Activated T-cell treated with anti-CD3 and anti-CD28 coated beads for 4 hours (primary cell): ENCODE measurements around the gene PIEZO2.

Experiments used
- DNase-seq: peaks from one replicate; pipeline ENCODE4 v3.0.0-alpha.2; 2020

Gene PIEZO2

DNA sequence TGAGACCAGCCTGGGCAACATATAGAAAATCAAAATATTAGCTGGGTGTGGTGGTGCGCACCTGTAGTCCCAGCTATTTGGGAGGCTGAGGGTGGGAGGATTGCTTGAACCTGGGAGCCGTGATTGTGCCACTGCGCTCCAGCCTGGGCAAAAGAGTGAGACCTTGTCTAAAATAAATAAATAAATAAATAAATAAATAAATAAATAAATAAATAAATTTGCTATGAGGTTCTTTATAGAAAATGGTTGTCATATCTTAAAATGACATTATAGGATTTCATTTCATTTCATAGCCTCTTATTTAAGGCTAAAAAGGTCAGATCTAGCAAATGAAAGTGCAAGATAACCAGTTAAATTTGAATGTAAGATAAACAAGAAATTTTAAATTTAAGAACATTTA is 430.6 kb downstream of the PIEZO2 start:
- no peak for DNase-seq

DNA sequence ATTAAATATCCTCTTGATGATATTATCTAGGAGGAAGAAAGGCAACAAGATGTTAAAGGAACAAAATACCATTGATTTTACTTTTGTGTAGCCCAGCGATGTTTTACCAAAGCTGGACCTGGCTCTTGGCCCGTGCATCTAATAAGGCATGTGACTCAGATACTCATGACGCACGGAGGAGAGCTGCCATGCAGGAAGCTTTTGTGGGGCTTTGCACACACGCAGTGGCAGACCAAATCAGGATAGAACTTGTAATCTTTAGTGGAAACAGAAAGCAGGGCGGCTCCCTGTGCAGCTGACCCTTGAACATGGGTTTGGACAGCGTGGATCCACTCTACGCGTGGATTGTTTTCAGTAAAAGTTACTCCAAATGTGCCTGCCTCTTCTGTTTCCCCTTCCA is 433.6 kb downstream of the PIEZO2 start:
- DNase-seq = no peak

DNA sequence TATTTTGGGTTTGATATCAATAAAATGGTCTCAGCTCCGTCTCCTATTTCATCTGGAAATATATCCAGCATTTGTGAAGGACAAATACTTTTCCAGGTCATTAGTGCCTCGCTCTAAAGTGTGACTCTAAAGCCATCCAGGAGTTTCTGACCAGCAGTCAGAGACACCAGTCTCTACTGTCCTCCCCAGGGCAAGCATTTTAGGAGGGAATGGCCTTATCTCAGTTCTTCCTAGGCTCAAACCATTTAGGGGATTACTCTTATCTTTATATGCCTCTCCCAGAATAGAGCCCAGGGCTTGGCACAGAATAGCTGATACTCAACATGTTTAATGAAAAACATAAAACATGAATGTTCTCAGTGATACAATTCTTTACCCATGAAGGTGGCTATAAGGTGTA is 436.0 kb downstream of the PIEZO2 start:
- no peak for DNase-seq

DNA sequence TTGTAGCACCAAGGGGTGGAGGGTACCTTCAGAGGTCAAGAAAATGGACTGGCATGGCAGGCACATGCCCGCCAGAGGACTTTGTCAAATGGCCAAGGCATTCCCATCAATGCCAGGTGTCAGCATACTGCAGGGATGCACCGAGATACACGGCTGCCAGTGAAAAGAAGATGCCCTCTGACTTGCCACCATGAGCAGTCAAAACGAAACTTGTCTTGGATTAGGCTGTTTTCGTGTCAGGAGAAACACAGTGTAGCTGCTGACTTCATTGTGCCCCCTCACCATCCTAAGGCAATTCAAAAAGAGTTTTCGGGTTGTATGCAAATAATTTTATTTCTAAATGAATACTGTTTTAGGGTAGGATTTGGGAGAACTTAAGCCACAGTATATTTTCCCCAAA is 442.1 kb downstream of the PIEZO2 start:
- no peak for DNase-seq

DNA sequence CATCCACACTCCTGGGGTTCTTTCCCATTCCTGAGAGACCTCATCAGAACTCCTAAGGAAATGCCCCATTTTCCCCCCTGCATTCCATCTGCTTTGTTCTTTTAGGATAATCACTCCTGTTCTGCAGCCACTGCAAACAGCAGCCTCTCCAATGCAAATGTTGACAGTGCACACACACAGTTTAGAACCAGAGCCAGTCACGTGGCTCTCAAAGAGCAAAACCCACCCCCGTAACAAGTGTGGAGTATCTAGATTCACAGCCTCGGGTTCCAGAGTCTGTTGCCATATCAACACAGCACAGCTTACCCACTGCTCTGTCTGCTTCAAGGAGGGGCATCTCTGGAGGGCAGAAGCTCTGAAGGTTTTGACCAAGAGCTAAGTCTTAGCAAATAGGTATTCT is 443.6 kb downstream of the PIEZO2 start:
- DNase-seq = no peak

DNA sequence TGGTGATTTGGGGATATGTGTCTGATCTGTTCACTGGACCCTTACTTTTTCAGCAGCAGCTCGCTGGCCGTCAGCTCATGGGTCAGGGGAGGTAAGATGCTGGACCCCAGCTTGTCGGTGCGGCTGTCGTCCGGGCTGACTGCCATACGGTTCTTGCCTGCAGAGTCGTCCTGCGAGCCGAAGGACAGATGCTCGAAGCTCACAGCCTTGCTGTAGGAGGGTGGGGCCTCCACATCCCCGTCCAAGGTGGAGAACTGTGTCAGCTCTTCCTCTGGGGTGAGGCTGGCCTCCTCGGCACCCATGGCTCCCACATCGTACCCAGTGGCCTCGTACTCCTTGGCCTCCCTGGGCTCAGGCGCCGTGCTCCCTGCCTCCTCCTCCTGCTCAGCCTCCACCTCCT is 444.1 kb downstream of the PIEZO2 start:
- DNase-seq = no peak

DNA sequence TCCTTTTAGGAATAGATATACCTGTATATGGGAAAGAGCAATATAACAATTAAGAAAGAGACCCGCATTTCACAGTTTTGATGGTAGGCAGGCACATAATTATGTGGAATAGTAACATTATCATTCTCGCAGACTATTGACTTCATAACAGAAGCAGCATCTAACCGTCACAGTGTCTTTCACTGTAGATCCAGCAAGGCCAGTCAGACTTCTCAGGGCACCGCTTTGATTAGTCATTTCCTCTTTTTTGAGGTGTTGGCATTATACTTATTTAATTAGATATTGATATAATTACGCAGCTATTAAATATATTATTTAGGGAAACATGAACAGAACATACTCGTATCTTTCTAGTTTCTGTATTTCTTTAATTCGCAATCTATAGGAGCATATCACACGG is 447.2 kb downstream of the PIEZO2 start:
- DNase-seq = no peak

DNA sequence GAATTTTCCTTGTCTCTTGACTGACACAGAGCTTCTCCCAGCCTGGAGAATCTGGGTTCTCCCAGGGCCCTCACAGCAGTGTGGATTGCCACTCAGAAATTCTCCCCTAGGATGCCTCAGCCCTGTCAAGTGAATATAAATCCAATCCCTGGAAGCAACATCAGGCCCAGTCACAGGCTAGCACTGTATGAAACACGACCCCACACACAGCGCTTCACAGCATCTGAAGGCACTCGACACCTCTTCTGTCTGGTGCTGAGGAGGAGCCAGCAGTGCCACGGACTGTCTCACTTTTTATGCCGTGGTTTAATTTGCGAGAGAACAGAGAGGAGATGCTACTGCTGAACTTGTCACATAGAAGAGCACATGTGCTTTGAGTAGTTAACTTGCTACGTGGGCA is 459.0 kb downstream of the PIEZO2 start:
- DNase-seq = no peak

DNA sequence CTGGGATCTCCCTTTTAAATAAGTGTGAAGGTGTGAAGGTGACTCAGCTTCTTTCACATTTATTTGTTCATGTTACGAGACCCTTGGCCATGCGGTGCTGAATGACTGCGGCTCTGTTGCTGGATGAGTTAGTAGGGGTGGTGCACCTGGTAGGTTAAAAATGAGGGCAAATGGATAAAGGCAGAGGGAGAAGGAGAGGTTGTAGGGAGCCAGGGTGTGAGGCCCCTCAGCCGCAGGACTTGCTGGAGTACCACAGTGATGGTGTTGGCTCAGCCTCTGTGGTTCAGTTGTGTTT is 459.4 kb downstream of the PIEZO2 start:
- no peak for DNase-seq

DNA sequence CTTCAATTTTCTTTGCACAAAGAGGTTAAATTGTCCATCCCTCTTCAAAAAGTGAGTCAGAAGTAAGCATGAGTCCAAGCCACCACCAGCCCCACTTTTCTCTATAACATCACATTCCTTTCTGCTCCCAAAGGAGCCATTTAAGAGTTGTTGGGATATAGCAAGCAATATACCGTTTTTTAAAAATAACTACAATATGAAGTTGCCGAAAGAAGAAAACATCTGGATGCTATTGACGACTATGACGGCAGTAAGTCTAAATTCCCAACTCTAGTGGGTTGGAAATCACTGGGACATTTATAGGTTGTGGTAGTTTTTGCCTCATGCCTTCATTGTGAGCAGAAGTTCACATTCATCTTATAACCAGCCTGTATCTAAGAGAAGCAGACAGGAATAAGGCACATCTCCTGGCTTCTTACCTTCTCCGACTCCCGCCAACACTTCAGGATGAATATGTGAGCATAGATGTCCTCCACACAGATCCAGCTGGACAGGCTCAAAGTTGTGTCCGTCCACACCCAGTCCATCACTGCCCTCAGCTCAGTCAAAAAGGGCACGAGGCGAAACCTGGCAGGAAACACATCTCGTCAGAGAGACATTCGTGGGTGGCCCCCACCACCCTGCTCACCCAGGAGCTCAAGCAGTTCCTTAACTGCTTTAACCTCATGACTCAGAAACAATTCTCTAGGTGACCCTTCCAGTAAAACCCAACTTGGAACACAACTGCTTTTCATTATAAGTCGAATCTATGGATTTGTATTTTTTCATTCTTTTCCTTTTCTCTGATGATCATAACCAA is 459.9 kb downstream of the PIEZO2 start:
- DNase-seq = no peak

DNA sequence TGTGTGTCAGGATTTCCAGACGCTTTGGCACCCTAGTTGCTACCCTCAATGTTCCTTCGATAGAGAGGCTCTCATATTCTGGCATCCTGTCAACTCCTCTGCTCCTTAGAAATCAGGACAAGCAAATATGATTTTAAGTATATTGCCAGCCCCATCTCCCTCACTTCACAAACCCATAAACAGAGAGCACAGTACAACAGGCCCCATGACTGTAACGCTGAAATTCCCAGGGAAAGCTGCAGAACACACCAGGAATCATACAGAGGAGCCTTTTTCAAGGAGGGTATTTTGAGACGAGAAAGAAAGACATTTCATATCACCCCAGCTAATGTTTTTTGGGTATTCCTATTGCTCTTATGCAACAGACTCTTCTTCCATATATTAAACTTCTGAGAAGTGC is 460.6 kb downstream of the PIEZO2 start:
- DNase-seq = no peak

DNA sequence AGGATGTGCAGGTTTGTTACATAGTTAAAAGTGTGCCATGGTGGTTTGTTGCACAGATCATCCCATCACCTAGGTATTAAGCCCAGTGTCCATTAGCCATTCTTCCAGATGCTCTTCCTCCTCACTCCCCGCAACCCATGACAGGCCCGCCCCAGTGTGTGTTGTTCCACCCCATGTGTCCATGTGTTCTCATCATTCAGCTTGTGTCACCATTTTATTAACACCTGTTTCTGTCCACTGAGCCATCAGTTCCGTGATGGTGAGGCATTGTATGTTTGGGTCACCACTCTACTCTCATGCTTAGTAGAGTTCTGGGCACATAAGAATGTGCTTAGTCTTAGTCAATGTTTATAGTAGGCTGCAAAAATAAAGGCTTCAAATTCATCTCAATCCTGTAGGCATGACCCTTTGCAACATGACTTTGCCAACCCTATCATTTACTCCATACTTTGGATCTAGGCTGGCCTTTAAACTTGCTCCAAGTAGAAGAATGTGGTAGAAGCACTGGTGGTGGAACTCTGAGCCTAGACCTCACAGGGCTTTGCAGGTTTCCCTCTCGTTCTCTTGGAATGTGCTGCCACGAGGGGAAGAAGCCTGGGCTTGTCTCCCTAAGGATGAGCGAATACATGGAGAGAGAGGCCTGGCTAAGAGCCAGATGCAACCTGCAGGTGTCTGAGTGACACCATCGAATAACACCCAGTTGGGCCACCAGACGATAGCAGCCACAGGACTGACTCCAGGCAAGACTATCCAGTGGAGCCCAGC is 462.0 kb downstream of the PIEZO2 start:
- no peak for DNase-seq

DNA sequence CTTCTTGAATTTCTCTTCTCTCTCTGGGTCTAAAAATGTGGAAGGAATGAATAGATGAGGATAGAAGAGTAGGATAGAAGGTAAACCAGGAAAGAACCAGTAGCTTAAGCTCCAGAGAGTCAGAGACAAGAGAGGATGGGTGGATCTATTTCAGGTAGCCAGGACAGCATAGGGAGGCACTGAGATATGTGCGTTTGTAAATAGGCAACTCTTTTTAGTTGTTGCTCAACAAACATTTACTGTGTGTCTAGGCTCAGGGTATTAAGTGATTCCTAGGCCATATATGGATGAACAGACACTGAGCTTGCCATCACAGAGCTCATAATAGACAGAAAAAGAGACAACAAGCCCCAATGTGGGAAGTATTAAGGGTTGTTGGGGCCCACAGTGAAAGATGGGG is 463.1 kb downstream of the PIEZO2 start:
- no peak for DNase-seq

DNA sequence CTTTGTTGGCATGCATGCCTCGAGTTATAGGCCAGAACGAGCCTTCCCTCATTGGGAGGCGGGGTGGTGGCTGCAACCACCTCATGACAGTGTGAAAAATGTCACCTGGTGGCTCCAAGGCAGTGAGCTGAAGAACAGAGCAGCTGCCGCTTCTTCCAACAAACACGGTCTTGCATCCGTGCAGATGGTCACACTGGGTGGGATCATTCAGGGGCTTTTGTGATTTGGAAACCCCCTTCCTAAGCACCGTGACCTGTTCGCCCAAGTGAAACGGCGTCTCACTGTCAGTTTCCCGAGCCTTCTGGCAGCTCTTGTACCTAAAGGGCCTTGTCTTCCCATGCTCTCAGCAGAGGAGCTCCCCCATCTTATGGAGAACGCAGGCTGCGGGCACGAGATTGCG is 463.9 kb downstream of the PIEZO2 start:
- no peak for DNase-seq

DNA sequence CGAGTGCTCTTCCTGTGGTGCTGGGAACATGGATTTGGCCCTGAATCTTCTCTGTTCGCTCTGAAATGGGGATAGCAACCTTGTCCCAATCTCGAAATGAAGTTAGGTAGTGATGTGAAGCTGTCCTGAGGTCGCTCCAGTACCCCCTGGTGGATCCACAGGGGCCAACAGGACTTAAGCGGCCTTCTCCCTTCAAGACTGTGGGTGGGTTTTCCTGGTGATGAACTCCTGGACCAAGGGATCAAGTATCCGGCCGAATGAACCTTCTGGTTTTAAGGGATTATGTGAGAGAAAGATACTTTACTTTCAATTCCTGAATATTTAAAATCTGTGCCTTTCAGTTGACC is 467.0 kb downstream of the PIEZO2 start:
- DNase-seq = no peak

DNA sequence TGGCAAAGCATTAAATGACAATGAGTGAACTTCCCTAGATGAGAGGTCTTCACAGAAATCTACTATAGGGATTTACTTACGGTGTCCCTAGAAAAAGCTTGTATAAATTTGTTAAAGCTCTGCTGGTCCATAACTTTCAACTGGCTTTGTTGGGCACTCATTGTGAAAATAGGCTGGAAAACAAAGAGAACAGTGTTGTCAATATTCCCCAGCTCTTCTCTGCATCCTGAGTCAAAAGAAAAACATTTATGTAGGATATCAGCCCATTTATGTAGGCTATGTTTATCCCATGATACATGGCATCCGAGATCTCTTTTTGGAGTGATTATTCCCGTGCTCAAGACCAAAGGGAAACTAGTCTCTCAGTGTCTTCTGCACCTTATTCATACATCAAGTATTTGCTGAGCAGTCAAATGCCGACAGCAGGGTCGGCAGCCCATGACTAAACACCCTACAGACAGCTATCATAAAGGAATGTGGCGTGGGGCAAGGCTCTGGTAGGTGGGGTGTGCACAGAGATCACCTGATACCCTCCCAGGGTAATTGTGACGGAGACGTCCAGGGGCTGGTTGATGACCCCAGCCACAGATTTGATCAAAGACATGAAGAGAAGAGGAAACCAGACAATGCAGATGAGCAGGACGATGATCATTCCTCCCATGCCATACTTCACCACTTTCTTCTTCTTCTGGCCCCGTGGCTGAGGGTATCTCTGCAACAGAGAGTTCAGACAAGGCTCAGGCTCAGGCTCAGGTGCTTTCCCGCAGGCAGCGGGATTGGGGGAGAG is 467.6 kb downstream of the PIEZO2 start:
- DNase-seq = no peak

DNA sequence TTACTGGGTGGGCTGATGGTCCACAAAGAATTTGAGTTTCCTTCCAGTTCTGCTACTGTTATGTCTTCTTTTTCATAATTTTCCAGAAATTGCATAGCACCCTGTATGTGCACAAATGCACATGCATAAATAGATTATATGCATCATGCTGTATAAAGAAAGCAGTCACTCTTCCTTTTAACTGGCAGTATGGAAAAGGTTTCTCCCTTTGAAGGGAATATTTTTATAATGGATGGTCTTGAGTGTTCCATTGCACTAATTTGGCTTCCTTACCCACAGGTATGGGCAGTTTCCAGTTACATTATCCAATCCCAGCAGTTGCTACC is 469.1 kb downstream of the PIEZO2 start:
- no peak for DNase-seq

DNA sequence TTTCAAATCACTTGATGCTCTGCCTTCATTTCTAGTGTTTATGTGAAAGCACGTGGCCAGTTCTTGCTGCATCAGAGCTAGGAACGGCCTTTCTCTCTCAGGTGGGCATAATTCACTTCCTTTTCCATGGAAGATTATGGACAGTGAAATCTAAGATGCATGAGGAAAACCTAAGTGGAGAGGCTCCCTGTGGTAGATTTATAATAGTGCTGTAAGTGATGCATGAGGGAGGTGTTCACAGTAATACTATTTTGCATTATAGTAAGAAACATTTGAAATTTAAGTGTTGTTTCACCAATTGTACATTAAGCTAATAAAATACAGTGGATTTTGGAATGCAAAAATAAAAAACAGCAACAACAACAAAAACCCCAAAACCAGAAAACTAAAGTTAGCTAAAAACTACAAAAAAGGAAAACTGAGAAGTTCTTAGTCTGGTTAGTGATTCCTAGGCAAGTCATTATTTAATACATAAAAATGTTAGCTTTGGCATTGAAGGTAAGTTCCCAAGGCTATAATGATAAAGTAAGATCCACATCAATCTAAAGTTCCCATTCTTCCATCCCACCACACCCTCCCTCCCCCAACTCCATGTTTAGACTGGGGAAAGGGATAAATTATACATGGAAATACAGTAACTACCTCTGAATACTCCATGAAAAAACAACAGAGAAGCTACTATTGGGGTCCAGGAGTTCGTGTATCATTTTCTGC is 469.7 kb downstream of the PIEZO2 start:
- DNase-seq = no peak

DNA sequence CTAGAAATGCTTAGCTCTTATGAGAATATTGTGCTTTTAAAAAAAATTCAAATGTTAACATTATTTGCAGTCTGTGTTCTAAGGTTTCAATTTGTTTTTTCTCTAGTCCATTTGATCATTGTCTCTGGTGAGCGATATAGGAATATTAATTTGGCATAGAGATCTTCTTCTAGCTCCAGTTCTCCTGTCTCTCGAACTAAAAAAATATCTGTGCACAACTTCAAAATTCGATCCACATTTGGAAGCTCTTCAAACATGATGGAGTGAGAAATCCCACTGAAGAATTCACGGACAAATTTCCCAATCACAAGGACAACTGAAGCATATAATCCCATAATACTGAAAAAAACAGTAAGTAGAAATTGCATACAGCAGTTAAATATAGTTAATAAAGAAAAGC is 477.9 kb downstream of the PIEZO2 start:
- no peak for DNase-seq

DNA sequence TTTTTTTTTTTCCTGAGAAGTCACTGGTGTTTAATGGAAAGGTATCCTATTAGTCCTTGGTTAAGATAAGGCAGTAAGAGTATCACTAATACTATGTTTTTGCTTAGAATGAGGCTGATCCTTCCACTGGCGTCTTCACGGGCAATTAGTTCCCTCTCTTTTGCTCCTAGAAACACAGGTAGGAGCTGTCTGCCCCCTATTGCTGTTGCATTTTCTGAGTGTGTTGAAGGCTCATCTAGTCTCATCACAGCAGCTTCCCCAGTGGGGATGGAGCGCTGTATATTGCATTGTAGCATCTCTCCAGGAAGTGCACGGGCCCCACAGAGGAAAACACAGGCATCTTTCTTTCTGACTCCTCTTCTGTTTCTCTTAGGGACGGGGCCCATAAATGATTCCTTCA is 478.5 kb downstream of the PIEZO2 start:
- DNase-seq = no peak

DNA sequence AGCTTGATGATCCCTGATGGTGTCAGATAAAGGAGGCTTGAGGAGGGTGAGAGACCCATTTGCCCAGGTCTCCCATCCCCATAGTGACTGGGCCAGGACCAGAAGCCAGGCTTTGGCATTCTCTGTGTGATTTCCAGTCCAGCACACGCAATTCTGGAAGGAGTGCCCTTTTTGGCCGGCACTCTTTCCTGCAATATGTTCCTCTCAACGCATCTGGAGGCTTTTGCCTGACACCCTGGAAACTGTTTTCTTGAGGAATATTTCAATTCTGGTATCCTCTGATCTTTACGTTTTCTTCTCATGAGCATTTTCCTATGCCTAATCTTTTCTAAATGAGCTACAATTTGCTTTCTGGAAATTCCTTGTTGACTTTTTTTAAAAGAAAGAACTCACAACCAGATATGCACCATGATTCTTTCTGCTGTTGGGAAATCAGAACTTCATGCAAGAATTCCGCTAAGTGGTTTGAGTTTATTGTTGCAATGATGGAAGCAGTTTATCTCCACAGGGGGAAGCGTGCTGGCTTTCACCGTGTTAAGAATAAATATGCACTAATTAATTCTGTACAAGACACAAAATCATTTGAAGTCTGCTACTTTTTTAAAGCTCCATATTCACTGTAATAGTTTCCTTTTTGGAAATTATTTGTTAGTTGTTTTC is 479.8 kb downstream of the PIEZO2 start:
- DNase-seq = no peak

DNA sequence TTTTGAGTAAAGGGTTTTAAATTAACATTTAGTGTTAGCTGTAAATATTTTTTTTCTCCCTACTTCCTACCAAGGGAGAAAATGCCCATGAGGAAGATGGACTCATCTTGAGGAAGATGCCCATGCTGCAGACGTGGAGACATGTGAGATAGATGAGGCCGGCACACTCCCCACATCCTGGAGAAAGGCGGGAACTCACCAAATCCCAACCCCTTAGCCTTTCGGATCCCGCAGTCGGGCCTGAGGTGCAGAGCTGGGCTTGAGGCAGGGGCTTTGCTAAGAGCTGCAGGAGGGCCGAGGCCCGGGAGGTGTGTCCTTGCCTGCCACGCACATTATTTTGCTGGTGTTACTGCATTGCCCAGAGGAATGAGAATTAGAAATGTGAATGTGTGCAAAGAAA is 485.6 kb downstream of the PIEZO2 start:
- DNase-seq = no peak

DNA sequence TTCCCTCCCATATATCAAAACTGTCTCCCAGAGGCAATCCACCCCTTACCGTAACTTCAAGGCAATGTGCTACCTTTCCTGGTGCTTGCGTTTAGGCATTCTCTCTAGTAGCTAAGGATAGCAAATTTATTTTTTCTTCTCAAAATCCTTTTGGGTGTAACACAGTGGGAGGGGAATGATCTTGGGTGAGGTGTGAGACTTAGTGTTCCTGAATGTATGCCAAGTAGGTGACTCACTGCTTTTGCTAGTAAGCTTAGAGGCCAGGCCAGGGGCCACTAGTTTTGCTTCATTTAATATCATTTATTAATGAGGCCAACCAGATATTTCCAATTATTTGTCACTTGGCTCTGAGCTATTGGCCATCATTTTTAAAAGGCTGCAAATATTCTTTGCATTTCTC is 488.1 kb downstream of the PIEZO2 start:
- DNase-seq = no peak
